ENCODE results near the gene CNTNAP1. TPM values are rescaled to one million over a fixed set of nuclear protein-coding genes. Genes with fewer than 3 reads are reported as not detected.

The CNTNAP1 gene
- total RNA-seq, 4 donors from 2014 or later = 0.15 to 0.88 (median 0.43) TPM

GRCh38 chr17:42667088-42667951 is 15.0 kb upstream of the CNTNAP1 start:
- Histone ChIP-seq H3K9me3 (no peaks in the 10 kb centered on the region), H3K36me3 (peaks cover 25 to 97% (median 39%) of the 10 kb centered on the region in 3 donors)
- intact Hi-C loops (cut with DNase I) = no loop called here

GRCh38 chr17:42669705-42669976 is 12.7 kb upstream of the CNTNAP1 start:
- Histone ChIP-seq H3K36me3 (peaks cover 32 to 93% (median 39%) of the 10 kb centered on the region in 3 donors), H3K27me3 (peaks cover 0 to 20% (median 0%) of the 10 kb centered on the region in 4 donors), H3K4me3 (peak overlapping the region in 1 of 4 donors; percentile 43), H3K27ac (peak overlapping the region; percentile 41 to 98 (median 74)), H3K4me1 (peaks cover 60 to 85% (median 67%) of the 10 kb centered on the region in 3 donors), H3K9me3 (no peaks in the 10 kb centered on the region)
- intact Hi-C loops (cut with DNase I) = no loop called here
- 64% methylated on average over 2 of the region's 12 CpGs; no CpG with 5 or more reads in 1 of the 2 donors for WGBS, 2 donors
- no peak for DNase-seq
- TF ChIP-seq POLR2A (IDR thresholded peaks at IDR 0.05) (no peak), CTCF (IDR thresholded peaks at IDR 0.05) (no peak)

More at GRCh38 chr17:42667088-42667951, 15.0 kb upstream of the CNTNAP1 start:
- DNase-seq = no peak
- H3K27me3 ChIP-seq = peaks cover 0 to 5% (median 0%) of the 10 kb centered on the region in 4 donors
- H3K4me3 ChIP-seq = no peak overlapping the region
- TF ChIP-seq POLR2A (IDR thresholded peaks at IDR 0.05) (no peak), CTCF (IDR thresholded peaks at IDR 0.05) (no peak)
- H3K4me1 ChIP-seq = peaks cover 44 to 62% (median 49%) of the 10 kb centered on the region in 3 donors
- WGBS, 2 donors = 20 to 36% methylated on average over 5 of the region's 7 CpGs
- H3K27ac ChIP-seq = peak overlapping the region; percentile 72 to 98 (median 82)

GRCh38 chr17:42669977-42670788 is 12.1 kb upstream of the CNTNAP1 start:
- TF ChIP-seq POLR2A (IDR thresholded peaks at IDR 0.05) = no peak
- TF ChIP-seq CTCF (IDR thresholded peaks at IDR 0.05) = no peak
- peak overlapping the region; percentile 41 to 99 (median 84) for H3K27ac ChIP-seq
- peaks cover 0 to 20% (median 0%) of the 10 kb centered on the region in 4 donors for H3K27me3 ChIP-seq
- peaks cover 66 to 90% (median 70%) of the 10 kb centered on the region in 3 donors for H3K4me1 ChIP-seq
- H3K4me3 ChIP-seq = peak overlapping the region in 3 of 4 donors; percentile 7 to 43 (median 15)
- no peak for DNase-seq
- intact Hi-C loops (cut with DNase I) = no loop called here
- WGBS, 2 donors = 40 to 63% methylated on average over 8 to 17 of the region's 87 CpGs
- H3K9me3 ChIP-seq = no peaks in the 10 kb centered on the region
- peaks cover 32 to 88% (median 39%) of the 10 kb centered on the region in 3 donors for H3K36me3 ChIP-seq

- WGBS, 2 donors = 74 to 84% methylated on average over 24 to 30 of the region's 50 CpGs
- H3K36me3 ChIP-seq = peaks cover 26 to 79% (median 32%) of the 10 kb centered on the region in 3 donors
- H3K4me1 ChIP-seq = peaks cover 70 to 99% (median 71%) of the 10 kb centered on the region in 3 donors
- no peak for DNase-seq
- intact Hi-C loops (cut with DNase I) = no loop called here
- H3K27ac ChIP-seq = peak overlapping the region; percentile 16 to 99 (median 70)
- H3K9me3 ChIP-seq = no peaks in the 10 kb centered on the region
- H3K4me3 ChIP-seq = peak overlapping the region in 1 of 4 donors; percentile 7
- no peak for TF ChIP-seq POLR2A (IDR thresholded peaks at IDR 0.05)
- no peak for TF ChIP-seq CTCF (IDR thresholded peaks at IDR 0.05)
- H3K27me3 ChIP-seq = peaks cover 0 to 24% (median 0%) of the 10 kb centered on the region in 4 donors
Measured at GRCh38 chr17:42670789-42671657, 11.3 kb upstream of the CNTNAP1 start.
